Erythroblast (primary cell): Measurements from ENCODE around the gene CPB2.

Experiments
- DNase-seq, 2 experiments: peaks; one replicate each; lab custom pipeline; 2025; lab: John Stamatoyannopoulos, UW
- GATA1 ChIP-seq: IDR thresholded peaks from 2 replicates; pipeline ENCODE4 v1.6.1; 2011; ENCODE audit warnings: low read depth, mild to moderate bottlenecking, control low read depth, low read length, moderate library complexity
- POLR2A ChIP-seq: IDR thresholded peaks from 2 replicates; pipeline ENCODE4 v1.6.1; 2011; ENCODE audit warnings: mild to moderate bottlenecking, low read length

Gene CPB2, protein sequence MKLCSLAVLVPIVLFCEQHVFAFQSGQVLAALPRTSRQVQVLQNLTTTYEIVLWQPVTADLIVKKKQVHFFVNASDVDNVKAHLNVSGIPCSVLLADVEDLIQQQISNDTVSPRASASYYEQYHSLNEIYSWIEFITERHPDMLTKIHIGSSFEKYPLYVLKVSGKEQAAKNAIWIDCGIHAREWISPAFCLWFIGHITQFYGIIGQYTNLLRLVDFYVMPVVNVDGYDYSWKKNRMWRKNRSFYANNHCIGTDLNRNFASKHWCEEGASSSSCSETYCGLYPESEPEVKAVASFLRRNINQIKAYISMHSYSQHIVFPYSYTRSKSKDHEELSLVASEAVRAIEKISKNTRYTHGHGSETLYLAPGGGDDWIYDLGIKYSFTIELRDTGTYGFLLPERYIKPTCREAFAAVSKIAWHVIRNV

GRCh38 chr13:46104868-46105267 is at the start of gene CPB2:
TSS of gene CPB2 (minus strand) at chr13:46105033. CDS start at chr13:46105009, 24 bp downstream.
- DNase-seq = no peak
- TF ChIP-seq GATA1 (no peak), POLR2A (no peak)

GRCh38 chr13:46154136-46154801 is 49.4 kb upstream of the CPB2 start:
- TF ChIP-seq POLR2A (no peak), GATA1 (no peak)
- DNase-seq = no peak

- TF ChIP-seq GATA1 (no peak), POLR2A (no peak)
- no peak for DNase-seq
Observed at GRCh38 chr13:46152627-46153328, 47.9 kb upstream of the CPB2 start.

- no peak for DNase-seq
- no peak for TF ChIP-seq GATA1
- no peak for TF ChIP-seq POLR2A
Observed at GRCh38 chr13:46150134-46150693, 45.4 kb upstream of the CPB2 start.

DNA sequence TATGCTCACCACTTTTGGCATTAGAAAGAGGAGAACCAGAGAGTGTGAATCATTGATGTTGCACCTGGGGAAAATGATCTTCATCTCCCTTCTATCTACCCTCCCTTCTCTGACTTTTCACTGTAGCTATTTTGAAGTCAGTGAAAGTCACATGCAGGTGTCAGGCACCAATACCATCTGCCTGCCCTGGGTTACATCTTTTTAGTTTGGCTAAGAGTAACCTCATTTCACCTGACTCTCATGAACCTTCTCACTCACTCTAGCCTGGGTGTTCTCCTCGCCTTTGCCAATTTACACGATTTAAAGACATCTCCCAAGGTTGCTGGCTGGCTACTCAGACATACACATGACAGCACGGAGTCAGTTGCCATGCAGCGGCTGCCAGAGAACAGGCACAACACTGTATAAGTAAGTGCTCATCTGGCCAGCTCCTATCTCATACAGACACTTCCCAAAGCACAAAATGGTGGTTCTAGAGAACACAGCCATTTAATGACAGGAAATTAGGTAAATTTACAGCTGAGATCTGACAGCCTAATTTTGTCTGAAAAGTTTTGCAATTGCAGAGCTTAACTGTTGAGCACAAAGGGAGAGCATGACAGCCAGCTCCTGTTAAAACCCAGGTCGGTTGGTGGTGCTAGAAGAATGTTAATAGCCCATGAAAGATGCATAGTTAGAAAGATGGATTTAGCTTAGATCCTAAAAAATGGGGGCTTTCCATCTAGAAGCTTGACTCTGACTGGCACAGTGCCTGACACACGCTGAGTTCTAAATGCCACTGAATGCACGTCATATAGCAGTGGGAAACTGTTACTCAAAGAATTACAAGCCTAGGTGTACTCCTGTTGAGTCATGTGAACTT is 44.7 kb upstream of the CPB2 start:
- TF ChIP-seq GATA1 = no peak
- no peak for TF ChIP-seq POLR2A
- no peak for DNase-seq

GRCh38 chr13:46146898-46147297 is 42.1 kb upstream of the CPB2 start:
- DNase-seq = peak in 1 of 2 experiments; percentile 22
- TF ChIP-seq POLR2A (no peak), GATA1 (no peak)

GRCh38 chr13:46145950-46146349 is 41.1 kb upstream of the CPB2 start:
- TF ChIP-seq GATA1 = no peak
- no peak for TF ChIP-seq POLR2A
- no peak for DNase-seq

- DNase-seq = no peak
- TF ChIP-seq POLR2A (no peak), GATA1 (no peak)
Observed at GRCh38 chr13:46145135-46145534, 40.3 kb upstream of the CPB2 start.

- TF ChIP-seq GATA1 (no peak), POLR2A (no peak)
Observed at GRCh38 chr13:46143184-46143701, 38.4 kb upstream of the CPB2 start.

DNA sequence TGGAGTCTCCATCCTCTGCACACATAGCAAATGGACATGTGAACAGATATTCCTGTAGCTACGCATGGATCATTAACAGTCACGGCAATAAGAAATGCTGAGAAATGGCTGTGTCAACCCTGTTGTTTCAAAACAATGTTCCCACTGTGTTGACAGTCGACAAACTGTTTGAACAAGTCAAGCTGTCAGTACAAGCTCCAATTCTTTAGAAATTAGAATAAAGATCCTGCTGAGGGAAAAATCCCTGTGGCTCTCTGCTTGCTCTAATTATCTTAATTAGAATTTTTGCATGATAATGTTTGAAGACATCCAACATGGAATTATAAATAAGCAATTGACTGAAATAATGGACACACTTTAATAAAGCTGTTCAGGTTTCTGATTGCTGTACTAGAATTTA is 37.9 kb upstream of the CPB2 start:
- DNase-seq = no peak
- TF ChIP-seq POLR2A = no peak
- TF ChIP-seq GATA1 = no peak

More at GRCh38 chr13:46143184-46143701, 38.4 kb upstream of the CPB2 start:
- DNase-seq = no peak

- no peak for TF ChIP-seq POLR2A
- TF ChIP-seq GATA1 = no peak
- DNase-seq = no peak
Observed at GRCh38 chr13:46140044-46140443, 35.2 kb upstream of the CPB2 start.

GRCh38 chr13:46137627-46138317 is 32.9 kb upstream of the CPB2 start:
- DNase-seq = no peak
- TF ChIP-seq GATA1 = no peak
- TF ChIP-seq POLR2A = no peak
